Measurements from ENCODE around the gene SAMD4B. TPM values are rescaled to one million over a fixed set of nuclear protein-coding genes. Genes with fewer than 3 reads are reported as not detected.
A peak's percentile ranks its signal among the peaks of the same experiment; 100 is the strongest.
"Not testable (repeated sequence)": the region's sequence is repeated elsewhere in the genome, so short reads cannot be mapped to it uniquely, and the experiment has no call there.

Gene SAMD4B
- total RNA-seq, 1 donor from 2014 or later: 100 TPM

DNA sequence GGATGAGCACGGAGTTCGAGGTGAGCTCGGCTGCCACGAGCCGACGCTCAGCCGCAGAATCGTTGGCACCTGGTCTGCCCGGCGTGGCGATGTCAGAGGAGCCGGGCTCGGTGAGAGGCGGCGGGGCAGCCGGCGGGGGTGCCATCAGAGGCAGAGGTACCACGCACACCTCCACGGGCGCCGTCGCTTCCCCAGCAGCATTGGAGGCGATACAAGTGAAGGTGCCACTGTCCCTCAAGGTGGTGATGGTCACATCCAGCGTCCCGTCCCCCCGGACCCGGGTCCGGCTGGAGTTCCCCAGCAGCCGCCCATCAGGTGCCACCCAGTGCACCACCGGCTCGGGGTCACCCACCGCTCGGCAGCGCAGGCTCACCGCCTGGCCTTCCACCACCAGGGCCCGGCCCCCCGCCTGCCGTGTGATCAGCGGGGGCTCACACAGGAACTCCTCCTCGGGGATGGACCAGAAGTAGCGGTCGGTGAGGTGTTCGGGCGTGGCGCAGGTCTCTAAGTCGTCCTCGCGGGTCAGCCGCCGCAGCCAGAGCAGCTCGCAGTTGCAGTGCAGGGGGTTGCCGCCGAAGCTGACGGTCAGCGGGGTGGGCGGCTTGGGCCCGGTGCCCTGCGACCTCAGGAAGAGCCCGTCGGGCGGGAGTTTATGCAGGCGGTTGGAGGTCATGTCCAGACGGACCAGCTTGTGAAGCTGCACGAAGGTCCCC, 28.0 kb upstream of the SAMD4B start:
- no peak for DNase-seq (ENCODE audit: low read depth)

DNA sequence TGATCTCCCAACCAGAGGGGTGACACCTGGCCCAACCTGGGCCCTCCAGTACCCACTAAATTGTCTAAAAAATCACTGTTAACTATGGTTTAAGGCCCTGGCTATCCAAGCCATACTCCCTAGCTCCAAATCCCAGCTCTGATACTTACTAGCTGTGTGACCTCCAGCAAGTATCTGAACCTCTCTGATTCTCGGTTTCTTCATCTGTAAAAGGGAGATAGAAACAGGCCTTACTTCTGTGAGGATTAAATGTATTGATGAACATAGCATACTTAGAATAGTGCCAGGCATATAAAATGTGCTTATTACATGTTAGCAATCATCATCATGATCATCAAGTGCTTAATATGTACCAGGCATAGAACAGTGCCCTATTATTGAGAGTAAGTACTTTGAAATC, 26.3 kb upstream of the SAMD4B start:
- DNase-seq (ENCODE audit: low read depth): no peak

DNA sequence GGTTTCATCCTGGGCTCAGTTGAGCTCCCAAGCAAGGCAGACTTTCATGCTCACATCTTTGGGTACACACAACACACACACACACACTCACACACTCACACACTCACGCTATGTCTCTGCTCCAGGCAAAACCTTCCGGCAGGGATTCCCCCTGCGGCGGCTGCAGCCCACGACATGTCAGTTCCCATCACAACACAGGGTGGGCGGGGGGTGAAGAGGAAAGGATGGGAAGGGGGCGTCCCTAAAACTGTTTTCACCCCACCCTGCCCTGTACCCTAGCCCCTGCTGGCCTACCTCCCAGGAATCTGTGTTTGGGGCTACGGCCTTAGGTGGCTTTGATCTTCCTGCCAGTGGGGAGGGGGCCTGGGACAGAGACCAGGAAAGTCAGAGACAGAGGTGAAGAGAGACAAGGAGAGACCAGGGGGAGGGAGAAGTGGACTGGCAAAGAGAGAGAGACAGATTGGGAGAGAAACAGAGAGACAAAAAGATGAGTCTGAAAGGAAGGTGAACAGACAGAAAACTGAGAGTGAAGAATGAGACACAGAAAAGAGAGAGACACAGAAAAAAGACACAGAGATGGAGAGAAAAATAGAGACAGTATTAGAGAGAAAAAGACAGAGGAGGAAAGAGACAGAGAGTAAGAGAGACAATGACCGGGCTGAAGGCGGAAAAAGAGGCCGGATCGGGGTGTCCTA, 25.4 kb upstream of the SAMD4B start:
- no peak for DNase-seq (ENCODE audit: low read depth)

DNA sequence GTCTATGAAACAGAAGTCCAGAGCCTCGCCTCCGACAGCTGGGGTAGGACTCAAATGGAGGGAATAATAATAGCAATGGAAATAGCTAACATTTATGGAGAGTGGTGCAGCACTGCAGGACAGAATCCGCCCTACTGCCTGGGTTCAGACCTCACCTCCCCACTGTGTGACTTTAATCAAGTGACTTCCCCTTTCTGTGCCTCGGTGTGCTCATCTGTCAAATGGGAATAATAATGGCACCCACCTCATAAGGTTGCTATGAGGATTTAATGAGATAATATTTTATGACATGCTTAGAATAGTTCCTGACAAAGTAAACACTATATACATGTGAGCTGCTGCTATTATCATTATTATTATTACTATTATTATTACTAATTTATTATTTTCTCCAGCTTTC, 24.7 kb upstream of the SAMD4B start:
- DNase-seq (ENCODE audit: low read depth): no peak

DNA sequence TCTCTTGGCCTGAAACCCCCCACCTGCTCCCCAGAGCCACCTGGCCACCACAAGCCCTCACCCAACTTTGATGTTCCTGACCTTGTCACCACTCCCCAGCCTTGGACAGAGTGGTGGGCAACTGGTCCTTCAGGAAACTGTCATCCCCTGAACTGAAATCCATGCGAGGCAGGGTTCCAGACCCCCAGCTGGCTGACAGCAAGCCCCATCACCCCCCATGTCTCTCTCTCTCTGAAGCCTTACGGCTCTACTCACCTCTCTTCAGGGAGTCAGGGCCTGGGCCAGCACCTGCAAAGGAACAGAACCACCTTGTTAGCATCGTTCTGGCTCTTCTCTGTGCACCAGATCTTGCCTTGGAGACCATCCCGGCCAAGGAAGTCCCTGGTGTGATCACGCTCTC, 24.1 kb upstream of the SAMD4B start:
- no peak for DNase-seq (ENCODE audit: low read depth)

DNA sequence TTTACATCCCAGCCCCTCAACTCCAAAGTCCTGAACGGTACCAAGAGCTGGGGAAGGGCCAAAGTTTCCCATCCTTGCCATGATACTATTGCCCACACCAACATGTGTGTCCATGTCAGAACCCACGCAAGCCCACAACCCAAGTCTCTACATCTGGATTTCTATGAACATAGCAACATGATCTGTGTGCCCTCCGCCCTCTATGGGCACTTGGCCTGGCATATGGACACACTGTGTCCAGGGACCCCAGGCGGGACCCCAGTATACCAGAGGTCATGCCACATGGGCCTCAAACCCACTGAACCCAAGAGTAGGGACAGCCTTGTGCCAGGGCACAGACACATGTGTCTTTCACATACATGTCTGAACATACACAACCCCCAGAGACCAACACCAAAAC, 23.5 kb upstream of the SAMD4B start:
- no peak for DNase-seq (ENCODE audit: low read depth)

DNA sequence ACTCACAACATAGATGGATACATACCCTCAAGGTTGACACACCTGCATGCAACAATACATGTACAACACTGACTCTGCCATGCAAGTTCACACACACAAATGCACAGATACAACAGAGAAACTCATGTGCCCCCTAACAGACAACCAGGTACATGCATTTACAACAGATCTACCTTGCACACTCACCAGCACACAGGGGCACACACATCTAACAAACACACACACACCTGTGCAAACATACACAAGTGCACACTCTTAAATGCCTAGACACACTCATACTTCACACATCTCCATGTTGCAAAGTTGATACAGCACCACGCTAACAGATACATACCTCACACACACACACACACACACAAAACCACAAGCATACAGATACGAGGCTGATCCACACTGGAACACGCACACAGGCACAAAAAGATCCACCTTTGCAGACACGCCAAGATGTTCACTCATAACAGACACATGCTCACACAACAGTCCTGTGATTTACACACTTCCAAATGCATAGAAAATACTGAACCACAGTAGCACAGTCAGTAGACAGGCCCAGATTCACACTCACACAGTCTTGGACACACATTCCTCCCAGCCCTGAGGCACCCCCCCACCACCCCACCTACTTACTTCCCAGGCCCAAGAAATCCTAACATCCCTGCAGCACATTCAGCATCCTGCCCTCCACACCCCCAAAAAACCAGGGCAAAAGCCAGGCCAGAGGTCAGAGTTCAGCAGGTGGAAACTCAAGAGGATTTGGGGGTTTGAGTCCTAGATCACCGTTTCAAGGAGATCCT, 22.9 kb upstream of the SAMD4B start:
- DNase-seq (ENCODE audit: low read depth): no peak

DNA sequence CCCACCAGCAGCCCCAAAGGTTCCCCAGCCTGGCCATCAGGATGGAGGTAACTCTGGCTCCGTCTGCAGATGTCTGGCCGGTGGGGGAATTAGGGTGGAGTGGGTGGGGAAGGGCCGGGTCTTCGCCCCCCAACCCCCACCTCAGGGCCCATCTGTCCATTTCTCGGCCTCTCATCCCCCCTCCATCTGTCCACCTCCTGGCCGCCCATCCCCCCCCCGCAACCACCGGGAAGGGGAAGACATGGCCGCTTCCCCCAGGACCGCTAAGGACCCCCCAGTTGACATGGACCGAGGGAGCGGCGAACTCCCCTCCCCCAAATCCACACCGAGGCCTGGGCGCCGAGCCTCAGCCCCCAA, 22.4 kb upstream of the SAMD4B start:
- no peak for DNase-seq (ENCODE audit: low read depth)

DNA sequence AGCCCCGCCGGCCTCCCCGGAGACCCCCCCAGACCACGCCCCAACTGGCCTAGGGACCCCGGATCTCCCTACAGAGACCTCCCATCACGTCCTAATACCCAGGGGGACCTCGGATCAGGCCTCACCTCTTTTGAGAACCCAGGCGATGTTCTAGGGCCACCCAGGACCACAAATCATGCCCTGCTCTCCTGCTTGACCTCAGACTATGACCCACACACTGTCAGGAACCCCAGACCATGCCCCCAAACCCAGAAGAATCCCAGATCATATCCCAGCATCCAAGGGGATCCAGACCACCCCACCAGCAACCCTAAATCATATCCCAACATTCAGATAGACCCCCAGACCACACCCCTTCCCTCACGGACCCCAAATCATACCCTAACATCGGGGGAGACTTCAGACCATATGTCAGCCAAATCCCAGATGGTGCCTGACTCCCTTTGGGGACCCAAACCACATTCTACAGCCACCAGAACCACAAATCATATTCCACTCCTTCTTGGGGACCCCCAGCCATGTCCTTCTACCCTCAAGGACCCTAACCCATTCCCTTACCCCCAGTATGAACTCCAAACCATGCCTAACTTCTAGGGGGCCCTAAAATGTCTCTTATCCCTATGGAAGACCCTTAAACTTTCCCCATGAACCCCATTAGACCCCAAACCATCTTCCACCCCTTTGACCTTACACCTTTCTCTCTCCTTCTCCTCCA, 20.9 kb upstream of the SAMD4B start:
- DNase-seq (ENCODE audit: low read depth): no peak

DNA sequence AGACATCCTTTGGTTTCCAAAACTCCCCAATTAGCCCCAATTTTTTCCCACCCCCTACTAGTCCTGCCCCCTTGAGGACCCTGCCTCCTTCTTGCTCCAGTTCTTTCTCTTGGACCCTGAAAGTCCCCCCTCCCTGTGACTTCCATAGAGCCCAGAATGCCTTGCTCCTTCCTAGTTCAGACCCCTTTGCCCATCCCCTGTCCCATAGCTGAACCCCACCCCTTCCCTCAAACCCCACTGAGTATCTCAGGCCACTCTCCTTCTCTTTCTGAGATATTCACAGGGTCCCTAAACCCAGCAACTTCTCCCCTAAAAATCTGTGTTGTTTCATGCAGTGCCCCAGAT, 20.4 kb upstream of the SAMD4B start:
- no peak for DNase-seq (ENCODE audit: low read depth)

DNA sequence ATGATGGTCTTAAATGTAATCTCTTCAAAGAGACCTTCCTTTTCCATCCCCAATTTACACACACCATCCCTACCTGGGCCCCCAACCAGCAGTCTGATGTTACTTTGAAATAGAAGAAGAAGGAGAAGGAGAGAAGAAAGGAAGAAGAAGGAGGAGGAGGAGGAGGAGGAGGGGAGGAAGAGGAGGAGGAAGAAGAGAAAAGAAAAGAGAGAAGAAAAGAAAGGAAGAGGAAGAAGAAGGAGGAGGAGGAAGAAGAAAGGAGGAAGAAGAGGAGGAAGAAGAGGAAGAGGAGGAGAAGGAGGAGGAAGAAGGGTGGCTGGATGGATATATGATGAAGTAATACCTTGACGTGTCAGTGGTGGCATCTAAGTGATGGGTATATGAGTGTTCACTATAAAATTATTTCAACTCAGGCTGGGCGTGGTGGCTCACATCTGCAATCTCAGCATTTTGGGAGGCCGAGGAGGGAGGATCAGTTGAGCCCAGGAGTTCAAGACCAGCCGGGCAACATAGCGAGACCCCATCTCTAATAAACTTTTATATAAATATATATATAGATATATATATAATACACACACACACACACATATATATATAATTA, 17.9 kb upstream of the SAMD4B start:
- DNase-seq (ENCODE audit: low read depth): no peak

DNA sequence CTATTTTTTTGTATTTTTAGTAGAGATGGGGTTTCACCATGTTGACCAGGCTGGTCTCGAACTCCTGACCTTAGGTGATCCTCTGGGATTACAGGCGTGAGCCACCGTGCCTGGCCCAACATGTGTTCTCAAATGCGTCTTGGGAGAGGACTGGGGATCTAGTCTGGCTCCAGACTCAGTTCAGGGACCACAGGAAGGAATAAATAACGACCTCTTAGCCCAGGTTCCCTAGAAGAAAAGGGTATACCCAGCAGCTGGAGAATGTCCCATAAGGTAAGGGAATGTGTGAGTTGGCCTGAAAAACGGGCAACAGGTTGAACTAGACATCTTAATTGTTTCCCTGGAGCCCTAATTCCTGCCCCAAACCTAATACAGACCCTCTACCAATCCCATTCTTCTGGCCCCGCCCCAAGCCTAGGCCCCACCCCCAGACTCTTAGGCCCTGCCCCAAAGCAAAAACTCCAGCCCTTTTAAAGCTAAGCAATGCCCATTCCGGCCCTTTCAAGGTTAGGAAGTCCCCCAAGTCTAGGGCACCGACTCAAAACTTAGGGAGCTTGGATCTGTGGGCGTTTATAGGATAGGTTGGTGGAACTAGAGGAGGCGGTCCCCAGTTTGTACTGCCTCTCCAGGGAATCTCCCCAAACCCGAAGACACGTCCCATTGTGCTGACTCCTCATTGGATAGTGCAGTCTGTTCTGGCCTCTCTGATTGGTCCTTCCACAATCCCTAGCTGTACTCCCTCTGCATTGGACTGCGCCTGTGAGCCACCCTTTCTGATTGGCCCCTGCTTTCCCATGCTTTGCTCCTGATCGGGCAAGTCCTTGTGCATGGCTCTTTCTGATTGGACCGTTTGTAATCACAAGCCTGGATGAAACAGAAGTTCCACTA, 16.2 kb upstream of the SAMD4B start:
- no peak for DNase-seq (ENCODE audit: low read depth)

DNA sequence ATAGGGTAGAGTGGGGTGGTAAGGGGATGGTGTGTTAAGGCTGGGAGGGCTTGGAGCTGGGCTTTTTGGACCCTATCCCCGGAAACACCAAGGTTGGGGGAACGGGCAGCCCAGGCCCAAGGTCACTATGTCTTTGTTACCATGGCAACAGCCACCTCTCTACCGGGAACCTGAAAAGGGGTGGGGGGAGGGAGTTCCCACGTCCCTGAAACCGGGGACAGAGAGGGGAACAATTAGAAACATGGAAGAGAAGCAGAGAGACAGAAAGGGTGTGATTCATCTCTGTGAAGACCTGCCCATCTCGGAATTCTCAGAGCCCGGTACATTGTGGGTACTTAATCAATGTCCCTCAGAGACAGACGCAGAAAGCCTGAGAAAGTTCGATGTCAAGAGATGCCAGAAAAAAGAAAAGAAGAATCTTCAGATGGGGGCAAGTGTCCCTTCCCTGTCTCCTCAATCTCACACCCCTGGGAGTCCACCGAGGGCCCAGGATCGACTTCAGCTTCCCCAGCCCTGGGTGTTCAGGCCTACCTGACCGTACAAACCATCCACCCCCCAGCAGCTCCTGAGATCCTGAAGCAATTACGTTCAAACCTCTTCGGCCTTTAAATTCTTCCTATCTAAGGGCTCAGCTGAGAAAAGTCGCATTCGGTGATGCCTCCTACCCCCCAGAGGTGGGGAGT, 14.7 kb upstream of the SAMD4B start:
- no peak for DNase-seq (ENCODE audit: low read depth)

DNA sequence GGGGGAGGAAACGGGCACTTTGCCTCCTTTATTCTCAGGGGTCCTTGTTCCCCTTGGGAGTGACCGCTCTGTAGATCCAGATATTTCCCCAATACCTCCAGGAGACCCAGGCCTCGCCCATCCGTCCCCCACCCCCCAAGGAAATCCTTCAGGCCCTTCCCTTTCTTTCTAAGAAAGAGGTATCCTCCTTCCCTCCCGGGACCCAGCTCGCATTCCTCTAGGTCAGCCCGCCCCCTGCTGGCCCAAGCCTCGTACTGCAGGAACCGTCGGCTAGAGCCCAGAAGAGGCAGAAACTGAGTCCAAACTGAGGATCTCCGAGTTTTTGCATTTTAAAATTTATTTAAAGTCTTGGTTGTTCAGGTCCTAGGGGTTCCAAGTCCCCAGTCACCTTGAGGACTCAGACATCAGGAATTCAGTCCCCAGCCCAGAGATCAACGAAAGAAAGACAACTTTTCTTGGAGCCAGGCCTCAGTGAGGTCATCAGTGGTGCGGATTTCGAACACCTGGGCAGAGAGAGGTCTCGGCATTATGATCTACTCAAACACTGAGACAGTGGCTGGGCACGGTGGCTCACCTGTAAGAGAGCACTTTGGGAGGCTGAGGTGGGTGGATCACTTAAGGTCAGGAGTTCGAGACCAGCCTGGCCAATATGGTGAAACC, 14.0 kb upstream of the SAMD4B start:
- DNase-seq (ENCODE audit: low read depth): peak; percentile 19

DNA sequence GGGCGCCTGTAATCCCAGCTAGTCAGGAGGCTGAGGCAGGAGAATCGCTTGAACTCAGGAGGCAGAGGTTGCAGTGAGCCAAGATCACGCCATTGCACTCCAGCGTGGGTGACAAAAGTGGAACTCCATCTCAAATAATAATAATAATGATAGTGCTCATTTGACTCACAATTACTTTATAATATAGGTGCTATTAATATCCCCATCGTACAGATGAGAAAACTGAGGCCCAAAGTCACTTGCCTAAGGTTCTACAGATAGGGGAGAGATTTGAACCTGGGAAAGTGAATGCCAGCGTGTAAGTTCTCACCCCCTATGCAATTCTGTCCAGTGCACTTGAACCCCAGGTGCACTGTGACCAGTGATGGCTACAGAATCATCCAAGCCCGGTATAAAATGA, 12.3 kb upstream of the SAMD4B start:
- no peak for DNase-seq (ENCODE audit: low read depth)

DNA sequence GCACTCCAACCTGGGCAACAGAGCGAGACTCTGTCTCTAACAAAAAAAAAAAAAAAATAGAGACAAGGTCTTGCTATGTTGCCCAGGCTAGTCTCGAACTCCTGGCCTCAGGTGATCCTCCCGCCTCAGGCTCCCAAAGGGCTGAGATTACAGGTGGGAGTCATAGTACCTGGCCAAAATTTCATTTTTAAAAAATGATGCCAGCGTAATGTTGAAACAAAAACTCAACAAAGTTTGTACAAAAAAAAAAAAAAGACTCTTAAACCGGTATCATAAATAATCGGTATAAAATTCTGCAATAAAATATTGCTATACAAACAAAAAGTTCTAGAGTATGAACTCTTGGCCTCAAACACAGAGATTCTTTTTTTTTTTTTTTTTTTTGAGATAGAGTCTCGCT, 9.9 kb upstream of the SAMD4B start:
- DNase-seq (ENCODE audit: low read depth): no peak

DNA sequence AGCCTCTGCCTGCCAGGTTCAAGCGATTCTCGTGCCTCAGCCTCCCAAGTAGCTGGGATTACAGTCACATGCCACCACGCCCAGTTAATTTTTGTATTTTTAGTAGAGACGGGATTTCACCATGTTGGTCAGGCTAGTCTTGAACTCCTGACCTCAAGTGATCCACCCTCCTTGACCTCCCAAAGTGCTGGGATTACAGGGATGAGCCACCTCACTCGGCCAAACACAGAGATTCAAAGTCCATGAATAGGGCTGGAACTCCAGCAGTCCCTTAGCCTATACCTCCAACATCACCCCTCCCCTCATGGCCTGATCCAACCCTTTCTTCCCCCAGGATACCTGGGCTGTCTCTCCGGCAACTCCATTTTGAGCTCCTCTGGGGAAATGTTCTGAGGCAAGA, 9.5 kb upstream of the SAMD4B start:
- DNase-seq (ENCODE audit: low read depth): not testable (repeated sequence)

DNA sequence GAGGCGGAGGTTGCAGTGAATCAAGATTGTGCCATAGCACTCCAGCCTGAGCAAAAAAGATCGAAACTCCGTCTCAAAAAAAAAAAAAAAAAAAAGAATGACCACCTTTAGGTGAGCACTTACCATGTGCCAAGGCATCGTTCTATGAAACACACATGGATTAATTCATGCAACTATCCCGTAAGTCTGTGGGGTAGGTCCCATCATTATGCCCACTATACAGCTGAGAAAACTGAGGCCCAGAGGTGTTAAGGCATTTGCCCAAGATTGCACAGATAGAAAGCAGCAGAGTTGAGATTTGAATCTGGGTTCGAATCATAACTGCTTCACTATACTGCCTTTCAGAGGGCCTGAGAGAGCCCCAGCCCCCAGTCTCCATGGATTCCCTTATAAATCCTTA, 8.7 kb upstream of the SAMD4B start:
- DNase-seq (ENCODE audit: low read depth): no peak

DNA sequence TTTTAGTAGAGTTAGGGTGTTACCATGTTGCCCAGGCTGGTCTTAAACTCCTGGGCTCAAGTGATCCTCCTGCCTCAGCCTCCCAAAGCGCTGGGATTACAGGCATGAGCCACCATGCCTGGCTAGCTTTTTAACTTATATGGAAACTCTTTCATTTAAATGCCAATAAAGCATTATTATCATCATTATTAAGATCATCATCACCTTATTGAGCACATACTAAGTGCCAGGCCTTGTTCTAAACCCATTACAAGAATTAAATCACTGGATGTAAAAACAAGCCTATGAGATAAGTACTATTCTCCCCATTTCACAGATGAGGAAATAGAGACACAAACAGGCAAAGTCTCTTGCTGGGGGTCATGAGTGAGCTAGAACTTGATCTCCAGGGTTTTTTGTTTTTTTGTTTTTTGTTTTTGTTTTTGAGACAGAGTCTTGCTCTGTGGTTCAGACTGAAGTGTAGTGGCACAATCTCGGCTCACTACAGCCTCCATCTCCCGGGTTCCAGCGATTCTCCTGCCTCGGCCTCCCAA, 7.7 kb upstream of the SAMD4B start:
- no peak for DNase-seq (ENCODE audit: low read depth)

DNA sequence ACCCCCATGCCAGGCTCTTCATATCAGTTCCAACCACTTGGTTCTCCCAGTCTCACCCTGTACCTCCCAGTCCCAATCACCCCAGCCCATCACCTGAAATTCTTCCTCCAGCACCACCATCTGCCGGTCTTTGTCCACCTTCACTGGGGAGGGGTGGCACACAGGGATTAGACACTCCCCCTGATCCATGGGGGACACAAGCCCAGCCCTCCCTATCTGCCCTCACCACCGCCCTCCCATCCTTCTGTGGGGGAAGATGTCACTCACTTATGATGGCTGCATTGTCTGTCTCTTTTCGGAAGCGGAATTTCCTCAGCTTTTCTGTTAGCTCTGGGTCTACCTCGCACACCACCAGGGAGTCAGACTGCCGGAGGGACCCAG, 7.1 kb upstream of the SAMD4B start:
- DNase-seq (ENCODE audit: low read depth): no peak

Data from renal cortical epithelial cell (primary cell).